Osteoblast (primary cell): ENCODE data around the gene GABRQ. TPM values are rescaled to one million over a fixed set of nuclear protein-coding genes. Genes with fewer than 3 reads are reported as not detected.

ENCODE experiments used
- DNase-seq: peaks from one replicate; pipeline ENCODE4 v3.0.0; 2011; ENCODE audit warnings: low spot score, mixed read lengths; ENCODE audit not compliant: insufficient read length; ENCODE audit errors: missing footprints
- H2AFZ ChIP-seq: 2 replicates; pipeline ENCODE4 v1.6.0; 2011; ENCODE audit warnings: mild to moderate bottlenecking, low read length
- H3K27ac ChIP-seq: 2 replicates; pipeline ENCODE4 v1.5.1; 2011; ENCODE audit warnings: mild to moderate bottlenecking, low read depth, low read length, moderate library complexity
- H3K27me3 ChIP-seq: 2 replicates; pipeline ENCODE4 v1.6.0; 2012; ENCODE audit warnings: mild to moderate bottlenecking, control low read depth, inconsistent platforms, low read length, moderate library complexity; ENCODE audit not compliant: insufficient read depth
- H3K36me3 ChIP-seq: 2 replicates; pipeline ENCODE4 v1.5.1; 2011; ENCODE audit warnings: mild to moderate bottlenecking, low read length, control low read depth, moderate library complexity; ENCODE audit not compliant: insufficient read depth
- H3K4me1 ChIP-seq: 2 replicates; pipeline ENCODE4 v1.5.1; 2011; ENCODE audit warnings: mild to moderate bottlenecking, low read length, control low read depth, moderate library complexity; ENCODE audit not compliant: insufficient read depth
- H3K4me2 ChIP-seq: 2 replicates; pipeline ENCODE4 v1.6.0; 2011; ENCODE audit warnings: mild to moderate bottlenecking, low read length; ENCODE audit not compliant: insufficient read depth
- H3K4me3 ChIP-seq: fragments of 200-600 bp; sonication (generic); 3 replicates; pipeline ENCODE4 v1.5.1; 2012; ENCODE audit warnings: mild to moderate bottlenecking, low read length, inconsistent platforms; ENCODE audit not compliant: insufficient read depth
- H3K79me2 ChIP-seq: 2 replicates; pipeline ENCODE4 v1.6.0; 2012; ENCODE audit warnings: mild to moderate bottlenecking, low read length, control low read depth, inconsistent platforms; ENCODE audit not compliant: insufficient read depth
- H3K9me3 ChIP-seq: 2 replicates; pipeline ENCODE4 v1.5.1; 2011; ENCODE audit warnings: low read depth, low read length, control low read depth
- H4K20me1 ChIP-seq: 2 replicates; pipeline ENCODE4 v1.6.0; 2012; ENCODE audit warnings: mild to moderate bottlenecking, low read length, control low read depth; ENCODE audit not compliant: insufficient read depth
- CTCF ChIP-seq: IDR thresholded peaks from 2 replicates; pipeline ENCODE4 v1.5.1; 2011; ENCODE audit warnings: mild to moderate bottlenecking, low read depth, low read length, moderate library complexity; ENCODE audit errors: extremely low read depth
- total RNA-seq: library from RNA; depleted of rRNA; stranded (reverse); fragments of >200 nt; gene quantifications from 2 replicates; pipeline ENCODE4 v1.2.3, GENCODE V29; 2012

The GABRQ gene
- total RNA-seq, 1 donor, result not detected

- no peak overlapping the region for H2AFZ ChIP-seq
- H3K4me3 ChIP-seq, result no peak overlapping the region
- no peak overlapping the region for H3K27ac ChIP-seq
- H3K27me3 ChIP-seq, result peaks cover 2% of the 10 kb centered on the region
- DNase-seq, result no peak
- no peaks in the 10 kb centered on the region for H3K36me3 ChIP-seq
- no peaks in the 10 kb centered on the region for H3K9me3 ChIP-seq
- TF ChIP-seq CTCF, result no peak
- no peak overlapping the region for H3K4me2 ChIP-seq
- H3K4me1 ChIP-seq, result no peaks in the 10 kb centered on the region
- no peaks in the 10 kb centered on the region for H4K20me1 ChIP-seq
- H3K79me2 ChIP-seq, result no peaks in the 10 kb centered on the region
Measured at GRCh38 chrX:152647978-152648377, 10.3 kb downstream of the GABRQ start.

- no peaks in the 10 kb centered on the region for H3K36me3 ChIP-seq
- H3K27ac ChIP-seq, result no peak overlapping the region
- no peak overlapping the region for H2AFZ ChIP-seq
- DNase-seq, result no peak
- no peak for TF ChIP-seq CTCF
- H3K9me3 ChIP-seq, result no peaks in the 10 kb centered on the region
- H3K4me1 ChIP-seq, result no peaks in the 10 kb centered on the region
- no peaks in the 10 kb centered on the region for H3K79me2 ChIP-seq
- no peaks in the 10 kb centered on the region for H4K20me1 ChIP-seq
- H3K27me3 ChIP-seq, result no peaks in the 10 kb centered on the region
- no peak overlapping the region for H3K4me3 ChIP-seq
- H3K4me2 ChIP-seq, result no peak overlapping the region
Measured at GRCh38 chrX:152652060-152652459, 14.4 kb downstream of the GABRQ start.

GRCh38 chrX:152652467-152652866 is 14.8 kb downstream of the GABRQ start:
- Histone ChIP-seq H4K20me1 (no peaks in the 10 kb centered on the region), H3K4me2 (no peak overlapping the region), H3K9me3 (no peaks in the 10 kb centered on the region), H3K36me3 (no peaks in the 10 kb centered on the region), H3K4me3 (no peak overlapping the region), H3K27ac (no peak overlapping the region), H3K4me1 (no peaks in the 10 kb centered on the region), H2AFZ (no peak overlapping the region), H3K79me2 (no peaks in the 10 kb centered on the region), H3K27me3 (no peaks in the 10 kb centered on the region)
- no peak for TF ChIP-seq CTCF
- DNase-seq, result no peak

- Histone ChIP-seq H3K9me3 (no peaks in the 10 kb centered on the region), H3K27ac (no peak overlapping the region), H3K4me1 (no peaks in the 10 kb centered on the region), H3K4me3 (no peak overlapping the region), H4K20me1 (no peaks in the 10 kb centered on the region), H3K4me2 (no peak overlapping the region), H3K36me3 (no peaks in the 10 kb centered on the region), H3K27me3 (no peaks in the 10 kb centered on the region), H3K79me2 (no peaks in the 10 kb centered on the region), H2AFZ (no peak overlapping the region)
- DNase-seq, result no peak
- TF ChIP-seq CTCF, result no peak
Measured at GRCh38 chrX:152656087-152656486, 18.4 kb downstream of the GABRQ start.
